Fibroblast of pulmonary artery (primary cell): Measurements from ENCODE around the gene IFT20.
"Not testable (repeated sequence)": the region's sequence is repeated elsewhere in the genome, so short reads cannot be mapped to it uniquely, and the experiment has no call there.

Experiments used
- DNase-seq: peaks from one replicate; pipeline ENCODE4 v3.0.0-alpha.2; 2010; ENCODE audit warnings: low read depth
- H3K4me3 ChIP-seq: replicated peaks from 2 replicates; pipeline ENCODE4 v1.5.1; 2011; ENCODE audit warnings: low read depth, mild to moderate bottlenecking, control low read depth, low read length, moderate library complexity
- TF ChIP-seq, protein P1 (sequence below): IDR thresholded peaks from 2 replicates; pipeline ENCODE4 v1.5.1; 2011; ENCODE audit warnings: mild to moderate bottlenecking, control low read depth, low read length, inconsistent platforms; ENCODE audit errors: missing control alignments

Gene IFT20

DNA sequence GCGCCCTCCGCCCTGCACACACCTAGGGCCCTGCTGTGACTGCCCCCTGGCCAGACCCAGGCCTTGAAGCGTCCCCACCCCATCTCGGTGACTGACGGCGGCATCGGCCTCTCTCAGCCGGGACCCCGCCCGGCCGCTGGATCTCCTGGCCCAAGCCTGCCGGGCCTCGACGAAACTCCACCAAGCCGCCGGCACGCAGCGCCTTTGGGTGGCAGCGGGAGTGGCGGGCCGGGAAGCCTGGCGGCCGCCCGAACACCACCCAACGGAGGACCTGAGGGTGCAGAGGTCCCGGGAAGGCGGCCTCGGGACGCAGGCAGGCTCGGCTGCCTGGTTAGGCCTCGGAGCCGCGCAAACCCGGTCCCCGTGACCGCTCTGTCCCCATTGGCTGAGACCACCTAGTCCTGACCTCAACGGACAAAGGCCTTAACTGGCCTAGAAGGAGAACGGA, 28.3 kb downstream of the IFT20 start:
- TF ChIP-seq, protein P1, sequence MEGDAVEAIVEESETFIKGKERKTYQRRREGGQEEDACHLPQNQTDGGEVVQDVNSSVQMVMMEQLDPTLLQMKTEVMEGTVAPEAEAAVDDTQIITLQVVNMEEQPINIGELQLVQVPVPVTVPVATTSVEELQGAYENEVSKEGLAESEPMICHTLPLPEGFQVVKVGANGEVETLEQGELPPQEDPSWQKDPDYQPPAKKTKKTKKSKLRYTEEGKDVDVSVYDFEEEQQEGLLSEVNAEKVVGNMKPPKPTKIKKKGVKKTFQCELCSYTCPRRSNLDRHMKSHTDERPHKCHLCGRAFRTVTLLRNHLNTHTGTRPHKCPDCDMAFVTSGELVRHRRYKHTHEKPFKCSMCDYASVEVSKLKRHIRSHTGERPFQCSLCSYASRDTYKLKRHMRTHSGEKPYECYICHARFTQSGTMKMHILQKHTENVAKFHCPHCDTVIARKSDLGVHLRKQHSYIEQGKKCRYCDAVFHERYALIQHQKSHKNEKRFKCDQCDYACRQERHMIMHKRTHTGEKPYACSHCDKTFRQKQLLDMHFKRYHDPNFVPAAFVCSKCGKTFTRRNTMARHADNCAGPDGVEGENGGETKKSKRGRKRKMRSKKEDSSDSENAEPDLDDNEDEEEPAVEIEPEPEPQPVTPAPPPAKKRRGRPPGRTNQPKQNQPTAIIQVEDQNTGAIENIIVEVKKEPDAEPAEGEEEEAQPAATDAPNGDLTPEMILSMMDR, result no peak
- DNase-seq, result no peak
- H3K4me3 ChIP-seq, result no peak overlapping the region

- TF ChIP-seq, protein P1, result no peak
- no peak for DNase-seq
- no peak overlapping the region for H3K4me3 ChIP-seq
Measured at GRCh38 chr17:28298449-28298848, 36.8 kb downstream of the IFT20 start.

DNA sequence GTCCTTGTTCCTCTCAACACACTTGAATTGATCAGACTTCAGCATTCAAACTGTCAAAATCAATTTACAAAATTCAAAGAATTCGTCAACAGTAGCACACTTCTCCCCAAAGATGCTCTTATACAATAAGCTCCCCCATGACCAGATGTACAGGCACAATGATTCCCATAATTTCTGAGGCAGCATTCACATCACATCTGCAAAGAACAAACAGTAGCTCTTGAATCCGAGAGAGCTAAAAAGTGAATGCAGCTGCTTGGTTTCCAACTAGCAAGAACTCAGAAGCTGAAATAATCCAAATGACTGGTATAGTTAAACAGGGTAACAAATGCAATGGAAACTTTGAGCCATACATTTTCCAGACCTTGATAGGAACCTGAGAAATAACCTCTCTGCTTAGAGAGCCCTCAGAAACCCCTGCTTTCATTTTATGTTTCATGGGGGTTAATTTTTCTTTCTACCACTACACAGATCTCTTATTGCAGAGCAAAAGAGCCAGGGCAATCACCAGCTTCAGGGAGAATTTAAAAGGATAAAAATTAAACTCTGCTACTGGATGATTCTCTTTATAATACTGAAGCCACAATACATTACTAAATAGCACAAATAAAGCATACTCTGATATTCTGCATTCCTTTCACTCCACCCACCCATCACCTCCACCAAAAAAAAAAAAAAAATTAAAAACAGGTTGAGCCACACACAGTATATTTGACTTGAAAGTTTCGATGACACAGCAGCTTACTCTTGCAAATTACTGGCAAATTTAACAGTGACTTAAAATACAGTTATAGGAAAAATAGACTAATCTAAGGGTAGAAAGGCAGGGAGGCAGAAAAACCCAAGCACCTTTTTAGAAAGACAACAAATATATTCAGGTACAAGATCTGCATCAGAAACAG, 39.3 kb downstream of the IFT20 start:
- DNase-seq, result no peak
- TF ChIP-seq, protein P1, result no peak
- no peak overlapping the region for H3K4me3 ChIP-seq

GRCh38 chr17:28293994-28294393, 41.3 kb downstream of the IFT20 start:
- TF ChIP-seq, protein P1, result no peak
- H3K4me3 ChIP-seq, result no peak overlapping the region
- no peak for DNase-seq

- DNase-seq, H3K4me3 ChIP-seq: not testable (repeated sequence)
Measured at GRCh38 chr17:28292878-28293277, 42.4 kb downstream of the IFT20 start.

DNA sequence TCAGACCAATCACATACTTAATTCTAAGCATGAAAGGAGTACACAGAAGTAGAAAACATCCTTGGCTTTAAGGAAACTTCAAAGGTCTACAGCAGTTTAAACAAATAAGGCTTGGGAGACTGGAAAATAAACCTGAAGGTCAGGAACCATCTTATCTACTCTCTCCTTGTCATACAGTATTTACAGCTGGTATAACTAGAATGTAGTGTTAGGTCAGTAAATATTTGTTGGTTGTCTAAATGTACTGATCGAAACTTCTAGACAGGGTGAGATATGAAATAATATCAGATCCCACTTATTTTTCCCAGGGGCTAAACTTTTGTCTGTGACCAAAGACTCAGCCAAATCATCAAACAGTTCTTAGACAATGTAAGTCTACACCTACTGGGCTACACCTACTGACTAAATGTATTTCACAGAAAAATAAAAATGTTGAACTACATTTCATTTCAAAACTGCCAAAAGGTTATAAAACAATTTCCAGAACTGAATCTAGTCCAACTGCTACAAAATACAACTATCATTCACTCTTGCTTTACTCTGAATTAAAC, 43.4 kb downstream of the IFT20 start:
- DNase-seq, result no peak
- TF ChIP-seq, protein P1, result no peak
- H3K4me3 ChIP-seq, result no peak overlapping the region

- H3K4me3 ChIP-seq, result no peak overlapping the region
- no peak for DNase-seq
- TF ChIP-seq, protein P1, result no peak
Measured at GRCh38 chr17:28290703-28291102, 44.6 kb downstream of the IFT20 start.
